GM04504 (cell line): ENCODE data around the gene AUH.
A peak's percentile ranks its signal among the peaks of the same experiment; 100 is the strongest.

ENCODE experiments used
- DNase-seq: peaks from one replicate; pipeline ENCODE4 v3.0.0-alpha.2; 2012; ENCODE audit warnings: low read depth

The AUH gene

GRCh38 chr9:91164724-91165520 lies 196.8 kb downstream of the AUH start:
- DNase-seq, result peak; percentile 86
